ENCODE data around the gene ACADSB. TPM values are rescaled to one million over a fixed set of nuclear protein-coding genes. Genes with fewer than 3 reads are reported as not detected.

Gene ACADSB
- total and polyA plus RNA-seq, 3 donors from 2014 or later: 17.3 to 19.3 (median 19.1) TPM

DNA sequence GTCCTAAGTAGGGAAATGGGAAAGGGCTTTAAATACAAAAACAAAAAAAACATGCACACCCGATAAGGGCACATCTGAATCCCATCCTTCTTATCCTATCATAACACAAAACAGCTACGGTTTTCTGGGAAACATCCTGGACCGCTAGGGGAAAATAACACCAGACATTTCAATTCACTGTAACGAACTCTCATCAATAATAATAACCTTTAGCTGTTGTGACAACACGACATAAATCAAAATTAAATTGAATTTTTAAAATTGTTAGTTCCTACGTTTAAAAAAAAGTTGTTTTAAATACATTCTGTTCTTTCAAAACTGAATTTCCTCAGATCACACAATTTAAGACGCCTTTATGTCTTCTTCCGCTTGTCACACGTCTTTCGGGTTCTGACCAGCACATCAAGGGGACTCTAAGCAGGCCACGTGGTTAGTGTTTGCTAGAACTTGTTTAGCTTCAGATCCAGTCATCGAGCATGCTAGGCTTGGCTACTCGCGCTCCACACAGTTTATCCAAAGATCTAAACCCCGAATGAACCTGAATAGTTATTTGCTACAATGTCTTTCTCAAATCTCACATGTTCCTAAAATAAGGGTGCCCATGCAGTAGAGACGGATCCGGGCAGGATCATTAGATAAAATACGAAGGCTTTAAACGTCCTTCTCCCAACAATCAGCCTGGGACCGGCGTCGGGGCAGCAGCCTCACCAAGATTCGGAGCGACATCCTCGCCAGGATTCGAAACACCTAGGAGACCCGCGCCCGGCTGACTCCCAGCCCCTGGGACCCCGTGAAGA, 1.1 kb upstream of the ACADSB start:
- Histone ChIP-seq H3K4me1 (peaks cover 13% of the 10 kb centered on the region), H3K4me3 (peak overlapping the region; percentile 87 to 99), H3K36me3 (ENCODE audit: low read depth, missing control alignments) (no peaks in the 10 kb centered on the region), H3K27ac (peak overlapping the region; percentile 89 to 97), H3K9me3 (no peaks in the 10 kb centered on the region), H3K27me3 (no peaks in the 10 kb centered on the region)
- intact Hi-C loops (cut with DNase I; ENCODE audit: low total_unique reads): no loop called here
- DNase-seq: peak; percentile 86
- TF ChIP-seq POLR2A (IDR thresholded peaks at IDR 0.05): no peak
- TF ChIP-seq, protein P1, sequence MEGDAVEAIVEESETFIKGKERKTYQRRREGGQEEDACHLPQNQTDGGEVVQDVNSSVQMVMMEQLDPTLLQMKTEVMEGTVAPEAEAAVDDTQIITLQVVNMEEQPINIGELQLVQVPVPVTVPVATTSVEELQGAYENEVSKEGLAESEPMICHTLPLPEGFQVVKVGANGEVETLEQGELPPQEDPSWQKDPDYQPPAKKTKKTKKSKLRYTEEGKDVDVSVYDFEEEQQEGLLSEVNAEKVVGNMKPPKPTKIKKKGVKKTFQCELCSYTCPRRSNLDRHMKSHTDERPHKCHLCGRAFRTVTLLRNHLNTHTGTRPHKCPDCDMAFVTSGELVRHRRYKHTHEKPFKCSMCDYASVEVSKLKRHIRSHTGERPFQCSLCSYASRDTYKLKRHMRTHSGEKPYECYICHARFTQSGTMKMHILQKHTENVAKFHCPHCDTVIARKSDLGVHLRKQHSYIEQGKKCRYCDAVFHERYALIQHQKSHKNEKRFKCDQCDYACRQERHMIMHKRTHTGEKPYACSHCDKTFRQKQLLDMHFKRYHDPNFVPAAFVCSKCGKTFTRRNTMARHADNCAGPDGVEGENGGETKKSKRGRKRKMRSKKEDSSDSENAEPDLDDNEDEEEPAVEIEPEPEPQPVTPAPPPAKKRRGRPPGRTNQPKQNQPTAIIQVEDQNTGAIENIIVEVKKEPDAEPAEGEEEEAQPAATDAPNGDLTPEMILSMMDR (IDR thresholded peaks at IDR 0.05): peak in 1 of 3 experiments; percentile 11
- 1 to 2% methylated on average over 23 to 30 of the region's 30 CpGs for WGBS, 2 donors

DNA sequence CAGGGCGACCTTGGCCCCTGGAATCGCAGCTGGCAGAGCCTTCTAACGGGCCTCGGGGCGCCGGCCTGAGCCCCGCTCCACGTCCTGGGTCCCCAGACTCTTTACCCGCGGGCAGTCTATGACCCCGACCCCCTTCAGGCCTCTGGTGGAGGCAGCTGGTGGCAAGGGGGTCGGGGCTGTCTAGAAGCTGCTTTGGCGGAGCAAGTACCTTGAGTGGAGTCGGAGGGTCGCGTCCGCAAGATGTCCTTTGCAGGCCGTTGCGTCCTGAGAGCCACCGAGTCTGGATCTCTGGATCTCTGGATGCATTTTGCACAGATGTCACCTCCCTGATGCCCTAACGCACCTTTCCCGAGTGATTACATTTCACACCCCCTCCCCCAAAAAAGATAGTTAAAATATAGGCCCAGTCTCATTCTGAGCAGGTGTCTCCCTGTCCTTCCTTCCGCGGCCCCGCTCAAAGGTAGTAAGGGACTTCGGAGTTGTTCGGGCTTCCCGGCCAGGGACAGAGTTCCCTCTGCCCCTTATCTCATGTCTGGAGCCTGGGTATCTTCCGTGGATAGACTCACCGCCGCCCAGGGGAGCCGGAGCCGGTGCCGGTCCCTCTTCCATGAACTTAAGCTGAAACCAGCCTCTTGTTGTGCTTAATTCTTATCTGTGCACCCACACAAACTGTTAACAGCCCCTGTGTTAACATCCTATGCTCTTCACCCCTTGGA, 457 bp downstream of the ACADSB start:
- Histone ChIP-seq H3K4me3 (peak overlapping the region; percentile 87 to 99), H3K36me3 (ENCODE audit: low read depth, missing control alignments) (no peaks in the 10 kb centered on the region), H3K4me1 (peaks cover 13% of the 10 kb centered on the region), H3K27ac (peak overlapping the region; percentile 68 to 97), H3K27me3 (no peaks in the 10 kb centered on the region), H3K9me3 (no peaks in the 10 kb centered on the region)
- DNase-seq: peak; percentile 36
- TF ChIP-seq, protein P1 (IDR thresholded peaks at IDR 0.05): no peak
- TF ChIP-seq POLR2A (IDR thresholded peaks at IDR 0.05): no peak
- 0 to 1% methylated on average over 15 to 25 of the region's 34 CpGs for WGBS, 2 donors
- intact Hi-C loops (cut with DNase I; ENCODE audit: low total_unique reads): no loop called here

DNA sequence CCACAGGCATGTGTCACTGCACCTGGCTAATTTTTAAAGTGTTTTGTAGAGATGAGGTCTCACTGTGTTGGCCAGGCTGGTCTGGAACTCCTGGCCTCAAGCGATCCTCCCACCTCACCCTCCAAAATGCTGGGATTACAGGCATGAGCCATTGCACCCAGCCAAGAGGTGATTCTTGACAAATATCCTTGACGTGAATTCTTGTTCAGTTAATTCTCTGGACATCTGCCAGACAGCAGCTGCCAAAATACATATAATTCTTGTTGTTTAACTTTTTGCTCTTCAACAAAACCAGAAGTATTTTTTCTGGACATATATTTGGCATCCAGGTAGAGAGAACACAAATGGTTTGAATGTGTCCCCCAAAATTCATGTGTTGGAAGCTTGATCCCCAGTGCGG, 3.2 kb downstream of the ACADSB start:
- no peak for TF ChIP-seq POLR2A (IDR thresholded peaks at IDR 0.05)
- TF ChIP-seq, protein P1 (IDR thresholded peaks at IDR 0.05): no peak
- intact Hi-C loops (cut with DNase I; ENCODE audit: low total_unique reads): no loop called here
- Histone ChIP-seq H3K27me3 (no peaks in the 10 kb centered on the region), H3K36me3 (ENCODE audit: low read depth, missing control alignments) (no peaks in the 10 kb centered on the region), H3K9me3 (no peaks in the 10 kb centered on the region), H3K4me1 (peaks cover 10% of the 10 kb centered on the region), H3K4me3 (no peak overlapping the region), H3K27ac (no peak overlapping the region)
- WGBS, 2 donors: 78 to 87% methylated on average over 3 of the region's 3 CpGs
- DNase-seq: no peak

DNA sequence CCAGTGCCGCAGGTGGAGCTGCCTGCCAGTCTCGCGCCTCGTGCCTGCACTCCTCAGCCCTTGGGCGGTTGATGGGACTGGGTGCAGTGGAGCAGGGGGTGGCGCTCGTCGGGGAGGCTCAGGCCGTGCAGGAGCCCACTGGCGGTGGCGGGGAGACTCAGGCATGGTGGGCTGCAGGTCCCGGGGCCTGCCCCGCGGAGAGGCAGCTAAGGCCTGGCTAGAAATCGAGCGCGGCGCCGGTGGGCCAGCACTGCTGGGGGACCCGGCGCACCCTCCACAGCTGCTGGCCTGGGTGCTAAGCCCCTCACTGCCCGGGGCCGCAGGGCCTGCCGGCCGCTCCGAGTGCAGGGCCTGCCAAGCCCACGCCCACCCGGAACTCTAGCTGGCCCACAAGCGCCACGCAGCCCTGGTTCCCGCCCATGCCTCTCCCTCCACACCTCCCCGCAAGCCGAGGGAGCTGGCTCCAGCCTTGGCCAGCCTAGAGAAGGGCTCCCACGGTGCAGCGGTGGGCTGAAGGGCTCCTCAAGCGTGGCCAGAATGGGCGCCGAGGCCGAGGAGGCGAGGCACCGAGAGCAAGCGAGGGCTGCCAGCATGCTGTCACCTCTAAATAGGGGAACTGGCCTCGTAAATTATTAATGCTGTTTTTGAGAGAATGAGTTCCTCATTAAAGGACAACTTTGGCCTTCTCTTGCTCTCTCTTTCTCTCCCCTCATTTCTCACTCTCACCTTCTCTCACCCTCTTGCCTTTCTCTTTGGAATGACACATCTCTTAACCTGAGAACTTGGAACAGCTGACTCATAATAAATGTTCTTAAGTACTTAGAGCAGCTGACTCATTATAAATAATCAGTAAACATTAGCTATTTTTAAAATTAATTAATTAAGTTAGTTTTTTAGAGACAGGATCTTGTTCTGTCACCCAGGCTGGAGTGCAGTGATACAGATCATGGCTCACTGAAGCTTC, 4.9 kb downstream of the ACADSB start:
- Histone ChIP-seq H3K27me3 (no peaks in the 10 kb centered on the region), H3K4me1 (peaks cover 4% of the 10 kb centered on the region)
- WGBS, 2 donors: 74 to 94% methylated on average over 10 to 34 of the region's 43 CpGs

More for the DNA sequence above, 4.9 kb downstream of the ACADSB start:
- Histone ChIP-seq H3K9me3 (no peaks in the 10 kb centered on the region), H3K4me3 (peak overlapping the region in 1 of 2 donors; percentile 24), H3K36me3 (ENCODE audit: low read depth, missing control alignments) (no peaks in the 10 kb centered on the region), H3K27ac (no peak overlapping the region)
- TF ChIP-seq POLR2A (IDR thresholded peaks at IDR 0.05): no peak
- TF ChIP-seq, protein P1 (IDR thresholded peaks at IDR 0.05): no peak
- no peak for DNase-seq
- intact Hi-C loops (cut with DNase I; ENCODE audit: low total_unique reads): no loop called here
